NCI-H345 (cell line): ENCODE data around the gene CYP24A1.

ENCODE experiments used
- DNase-seq: peaks from one replicate; lab custom pipeline; 2025; lab: John Stamatoyannopoulos, UW

The CYP24A1 gene

DNA sequence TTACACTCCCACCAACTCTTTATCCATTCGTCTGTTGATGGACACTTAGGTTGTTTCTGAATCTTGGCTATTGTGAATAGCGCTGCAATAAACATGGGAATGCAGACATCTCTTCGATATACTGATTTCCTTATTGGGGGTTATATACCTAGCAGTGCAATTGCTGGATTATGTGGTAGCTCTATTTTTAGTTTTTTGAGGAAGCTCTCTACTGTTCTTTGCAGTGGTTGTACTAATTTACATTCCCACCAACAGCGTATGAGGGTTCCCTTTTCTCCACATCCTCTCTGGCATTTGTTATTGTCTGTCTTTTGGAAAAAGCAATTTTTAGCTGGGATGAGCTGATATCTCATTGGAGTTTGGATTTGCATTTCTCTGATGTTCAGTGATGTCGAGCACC, 29.5 kb upstream of the CYP24A1 start:
- DNase-seq = no peak

- no peak for DNase-seq
Measured at GRCh38 chr20:54201268-54201846, 27.6 kb upstream of the CYP24A1 start.

GRCh38 chr20:54200487-54201267, 26.9 kb upstream of the CYP24A1 start:
- DNase-seq = no peak

GRCh38 chr20:54199721-54200176, 26.0 kb upstream of the CYP24A1 start:
- DNase-seq = peak; percentile 57

DNA sequence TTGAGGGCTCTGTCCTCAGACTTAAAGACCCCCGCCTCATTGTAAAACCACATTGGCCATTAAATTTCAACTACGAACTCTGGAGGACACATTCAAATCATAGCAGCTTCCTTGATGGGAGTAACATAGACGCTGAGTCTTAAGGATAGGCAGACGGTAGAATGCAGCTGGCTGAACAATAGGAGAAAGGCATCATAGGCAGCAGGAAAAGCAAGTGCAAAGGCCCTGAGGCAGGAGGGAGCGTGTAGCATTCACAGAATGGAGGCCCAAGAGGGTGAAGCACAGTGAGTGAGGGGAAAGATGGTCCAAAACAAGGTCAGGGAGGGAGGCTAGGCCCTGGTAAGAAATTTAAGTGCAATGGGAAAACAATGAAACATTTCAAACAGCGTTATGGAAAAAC, 25.5 kb upstream of the CYP24A1 start:
- DNase-seq = no peak

DNA sequence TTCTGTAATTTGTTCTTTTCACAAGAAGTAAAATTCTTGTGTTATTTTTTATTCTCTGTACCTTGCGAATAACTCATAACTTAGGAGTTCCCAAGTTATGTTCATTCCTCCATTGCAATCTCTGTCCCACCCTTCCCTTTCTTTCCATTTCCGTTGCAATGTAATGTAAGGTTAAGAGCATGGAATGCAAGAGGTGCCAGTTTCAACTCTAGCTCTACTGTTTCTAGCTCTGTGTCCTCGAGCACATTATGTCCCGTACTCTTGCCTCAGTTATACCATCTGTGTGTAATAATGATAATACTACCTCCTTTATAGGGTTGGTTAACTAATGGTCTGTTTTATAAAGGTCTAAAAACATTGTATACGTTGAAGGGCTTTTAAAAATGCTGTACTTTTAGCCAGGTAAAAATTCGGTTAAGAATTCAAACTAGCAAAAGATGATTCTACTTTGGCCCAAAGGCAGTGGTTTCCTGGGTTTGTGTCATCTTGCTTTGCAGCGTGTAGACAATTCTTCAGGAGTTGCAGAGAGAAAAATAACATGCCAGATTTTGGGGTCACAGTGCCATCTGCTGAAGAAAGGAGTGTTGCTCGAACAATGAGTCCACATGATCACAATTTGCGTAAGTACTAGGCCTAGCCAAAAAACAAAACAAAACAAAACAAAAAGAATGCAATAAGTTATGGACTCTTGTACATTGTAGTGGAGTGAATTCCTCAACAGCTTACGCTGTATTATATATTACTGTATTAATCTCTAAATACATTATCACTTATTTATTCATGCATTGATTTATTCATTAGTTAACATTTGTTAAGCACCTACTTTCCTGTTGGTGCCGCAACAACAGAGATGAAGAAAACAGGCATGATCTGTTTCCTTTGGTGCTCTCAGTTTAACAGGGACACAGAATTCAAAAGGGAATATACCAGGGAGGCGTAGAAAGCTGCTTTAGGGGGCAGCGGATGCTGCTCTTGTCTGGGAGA, 24.1 kb upstream of the CYP24A1 start:
- no peak for DNase-seq

- no peak for DNase-seq
Measured at GRCh38 chr20:54195483-54196472, 22.0 kb upstream of the CYP24A1 start.

DNA sequence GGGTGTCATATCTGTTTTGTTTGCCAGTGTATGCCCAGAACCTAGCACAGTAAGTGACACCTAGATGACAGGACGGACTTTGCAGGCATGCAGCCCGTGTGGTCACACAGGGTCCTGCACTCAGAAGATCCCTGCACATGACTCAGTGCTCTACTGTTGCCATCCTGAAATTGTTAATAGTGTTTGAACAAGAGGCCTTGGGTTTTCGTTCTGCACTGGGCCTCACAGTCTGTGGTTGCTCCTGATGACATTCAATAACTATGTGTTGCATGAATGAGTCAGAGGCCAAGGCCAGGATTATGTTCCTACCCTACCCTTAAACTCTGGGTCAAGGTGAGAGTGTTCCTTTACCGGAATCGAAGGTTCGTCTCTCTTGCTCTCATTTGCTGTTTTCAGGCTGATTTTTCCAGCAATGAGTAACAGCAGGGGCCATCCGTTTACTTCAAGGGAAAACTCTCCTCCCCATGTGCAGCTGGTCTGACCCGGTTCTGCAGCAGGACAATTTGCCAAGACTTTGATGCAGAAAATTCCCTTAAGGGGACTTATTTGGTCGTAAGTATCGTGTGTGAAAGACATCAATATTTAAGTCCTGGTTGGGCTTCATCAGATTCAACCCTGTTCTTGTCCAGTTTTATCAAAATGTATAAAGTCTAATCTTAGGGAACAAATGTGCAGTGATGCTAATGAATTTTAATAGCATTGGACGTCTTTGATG, 21.1 kb upstream of the CYP24A1 start:
- no peak for DNase-seq

DNA sequence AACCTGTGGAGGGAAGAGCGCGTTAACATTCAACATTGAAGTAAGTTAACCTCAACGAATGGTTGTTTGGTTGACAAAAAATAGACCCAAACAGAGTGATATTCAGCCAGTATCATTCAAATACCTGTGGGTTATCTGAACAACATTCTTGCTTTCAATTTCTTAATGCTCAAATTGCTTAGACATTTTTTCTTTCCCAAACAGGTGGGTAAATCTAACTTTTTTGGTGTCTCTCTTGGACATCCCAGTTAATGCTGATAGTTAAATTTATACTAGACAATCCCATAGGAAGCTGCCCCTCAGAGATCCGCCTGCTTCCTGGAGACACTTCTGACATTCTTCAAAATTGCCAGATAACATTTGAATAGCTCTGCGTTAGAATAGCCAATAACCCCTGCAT, 20.0 kb upstream of the CYP24A1 start:
- no peak for DNase-seq

- no peak for DNase-seq
Measured at GRCh38 chr20:54190217-54190616, 16.4 kb upstream of the CYP24A1 start.

DNA sequence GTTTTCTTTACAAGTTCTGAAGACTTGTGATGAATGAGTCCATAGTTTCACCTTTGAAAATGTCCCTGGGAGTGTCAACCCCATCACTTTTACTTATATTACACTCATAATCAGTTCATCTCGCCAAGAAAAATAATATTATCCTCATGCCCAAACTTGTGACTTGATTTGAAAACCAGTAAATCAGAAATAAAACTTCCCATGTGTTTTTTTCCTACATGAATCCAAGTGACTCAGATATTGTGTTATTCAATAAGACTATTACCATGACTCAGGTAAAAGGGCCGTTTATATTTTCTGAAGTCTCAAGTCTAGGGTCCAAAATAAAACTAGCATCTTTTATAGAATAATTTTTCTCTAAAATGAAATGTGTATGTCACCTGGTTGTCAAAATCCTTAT, 15.8 kb upstream of the CYP24A1 start:
- DNase-seq = no peak

DNA sequence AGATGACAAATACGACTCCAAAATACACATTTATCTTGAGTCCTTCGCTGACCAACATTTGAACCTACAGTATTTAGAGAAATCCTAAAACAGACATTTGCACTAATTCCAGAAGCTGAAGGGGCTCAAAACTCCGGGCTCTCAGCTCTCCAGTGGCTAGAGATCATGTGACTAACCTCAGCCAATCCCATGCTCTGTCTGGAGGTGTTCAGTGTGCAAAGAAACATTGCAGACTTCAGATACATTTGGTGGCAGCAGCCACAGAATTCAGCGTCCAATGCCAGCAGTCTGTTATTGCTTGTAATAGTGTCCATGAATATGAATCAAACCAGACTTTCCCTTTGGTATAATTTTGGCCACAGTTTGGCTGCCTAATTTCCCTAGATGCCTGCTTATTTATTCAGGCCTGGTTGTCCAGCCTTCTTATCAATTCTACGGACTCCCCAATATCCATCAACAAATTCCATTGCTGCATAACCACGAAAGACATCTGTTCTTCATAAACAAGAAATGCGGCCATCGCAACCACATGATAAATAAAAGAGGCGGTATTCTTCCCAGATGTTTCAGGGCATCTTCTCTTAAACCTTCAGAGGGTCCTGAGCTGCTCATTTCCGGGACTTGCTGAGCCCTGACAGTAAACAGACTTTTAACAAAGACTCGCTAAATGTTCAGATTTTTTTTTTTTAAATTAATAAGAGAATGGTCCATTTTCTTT, 14.5 kb upstream of the CYP24A1 start:
- DNase-seq = no peak

DNA sequence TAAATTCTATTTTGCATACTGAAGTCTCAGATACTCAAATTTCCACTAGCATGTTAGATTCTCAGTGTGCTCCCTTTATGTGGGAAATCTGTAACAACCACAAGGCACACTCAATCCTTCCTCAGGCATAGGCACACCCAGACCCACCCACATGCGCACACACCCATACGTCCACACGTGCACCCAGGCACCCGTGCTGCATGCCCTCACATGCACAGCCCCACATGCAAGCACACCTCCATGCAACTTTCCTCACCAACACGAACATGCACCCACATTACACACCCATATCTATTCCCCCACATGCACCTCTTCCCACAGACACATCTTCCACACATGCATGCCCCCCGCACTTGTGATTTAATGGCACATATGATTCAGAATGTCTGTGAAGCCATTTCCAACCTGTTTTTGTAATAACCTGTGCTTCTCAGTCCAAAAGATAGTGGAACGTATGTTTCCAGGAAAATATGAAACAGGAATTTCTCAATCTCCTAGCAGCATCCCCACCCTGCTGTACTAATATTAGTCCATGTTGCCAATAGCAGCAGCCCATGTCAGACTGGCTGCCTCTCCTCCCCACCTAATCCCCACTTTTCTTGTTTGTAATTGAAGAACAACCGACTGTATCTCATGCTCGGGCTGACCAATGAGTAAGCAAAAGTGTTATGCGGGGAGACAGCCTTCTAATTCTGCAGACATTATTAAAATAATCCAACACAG, 11.3 kb upstream of the CYP24A1 start:
- DNase-seq = no peak

- DNase-seq = no peak
Measured at GRCh38 chr20:54184071-54184470, 10.3 kb upstream of the CYP24A1 start.

- no peak for DNase-seq
Measured at GRCh38 chr20:54180931-54181330, 7.1 kb upstream of the CYP24A1 start.

DNA sequence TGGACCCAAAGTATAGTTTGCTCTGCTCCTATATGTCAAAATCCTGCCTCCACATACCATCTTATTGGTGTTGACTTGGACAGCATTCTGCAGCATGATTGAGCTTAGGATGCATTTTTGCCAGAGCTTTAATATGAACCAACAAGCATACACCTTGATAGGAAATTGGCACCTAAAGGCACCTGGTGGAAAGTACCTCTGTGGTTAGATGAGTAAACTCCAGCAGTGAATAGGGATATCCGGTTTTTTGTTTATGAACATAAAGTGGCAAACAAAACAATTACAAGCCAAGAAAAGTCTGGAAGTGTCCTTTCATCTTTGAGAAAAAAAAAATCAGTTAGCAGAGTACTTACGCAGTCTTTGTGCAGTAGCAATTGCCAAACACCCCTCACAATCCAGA, 6.2 kb upstream of the CYP24A1 start:
- no peak for DNase-seq

DNA sequence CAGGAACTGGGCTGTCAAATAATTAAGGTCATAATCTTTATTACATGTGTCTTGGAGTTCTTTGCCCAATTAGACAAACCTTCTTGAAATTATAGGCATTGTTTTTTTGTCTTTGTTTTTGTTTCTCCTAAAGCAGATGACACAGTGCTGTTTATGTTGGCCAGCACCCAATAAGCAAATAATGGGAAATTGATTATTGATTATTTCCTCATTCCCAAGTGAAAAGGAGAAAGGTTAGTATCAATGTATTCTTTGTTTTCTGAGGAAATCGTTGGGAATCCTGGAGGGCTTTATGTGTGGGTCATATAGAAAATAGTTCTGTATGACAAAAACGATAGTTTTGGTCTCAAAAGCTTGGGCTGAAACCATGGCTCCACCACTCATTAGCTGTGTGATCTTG, 4.5 kb upstream of the CYP24A1 start:
- DNase-seq = no peak

DNA sequence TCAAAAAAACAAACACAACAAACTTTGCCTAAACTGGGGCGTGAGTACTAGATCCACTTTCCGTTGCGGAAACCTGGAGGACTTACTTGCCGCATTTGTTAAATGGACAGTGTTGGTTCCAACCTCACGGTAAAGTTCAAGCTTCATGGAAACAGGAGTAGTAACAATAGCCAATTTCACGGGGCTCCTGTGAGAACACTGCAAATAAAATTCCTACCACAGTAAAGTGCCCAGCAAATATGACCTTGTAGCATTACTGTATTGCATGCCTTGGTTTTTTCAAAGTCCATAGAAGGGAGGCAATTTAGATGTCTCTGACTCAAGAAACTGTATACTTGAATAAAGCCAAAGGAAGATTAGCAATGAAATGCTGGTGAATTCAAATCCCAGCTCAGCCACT, 3.6 kb upstream of the CYP24A1 start:
- DNase-seq = no peak

DNA sequence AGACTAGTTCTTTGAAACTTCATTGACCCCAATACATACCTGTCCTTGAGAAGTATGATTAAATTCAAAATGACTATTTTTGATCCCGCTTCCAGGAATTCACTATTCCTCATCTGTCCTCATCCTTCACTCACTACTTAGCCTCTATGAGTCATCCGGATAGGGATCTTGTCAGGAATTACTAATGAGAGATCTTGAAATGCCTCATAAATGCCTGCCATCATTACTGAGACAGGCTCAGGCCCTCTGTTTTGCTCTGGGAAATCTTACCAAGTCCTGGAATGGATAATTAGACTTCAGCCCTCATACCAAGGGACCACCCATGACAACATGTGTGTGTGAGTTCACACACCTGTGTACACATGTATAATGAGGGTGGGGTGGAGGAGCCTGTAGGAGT, 2.8 kb upstream of the CYP24A1 start:
- DNase-seq = no peak
